GM19438 (cell line): ENCODE data around the gene PCDH17.

Source experiments
- ATAC-seq: cut with Tn5 transposase; IDR thresholded peaks from one replicate; pipeline ENCODE4 v1.9.1; 2021; ENCODE audit warnings: low read depth; ENCODE audit not compliant: unreplicated experiment

PCDH17 gene

GRCh38 chr13:57631596-57632275 is at the start of gene PCDH17:
TSS of gene PCDH17 (plus strand) at chr13:57631744. CDS start at chr13:57632547, 803 bp downstream.
- ATAC-seq: no peak

- ATAC-seq: no peak
These were observed 49.5 kb upstream of the PCDH17 start for GRCh38 chr13:57582032-57582431.

GRCh38 chr13:57583529-57583928 is 48.0 kb upstream of the PCDH17 start:
- ATAC-seq: no peak

GRCh38 chr13:57588639-57589038 is 42.9 kb upstream of the PCDH17 start:
- ATAC-seq: no peak

GRCh38 chr13:57595775-57596174 is 35.8 kb upstream of the PCDH17 start:
- ATAC-seq: no peak

- ATAC-seq: no peak
These were observed 30.0 kb upstream of the PCDH17 start for GRCh38 chr13:57601536-57601935.

- ATAC-seq: no peak
These were observed 27.1 kb upstream of the PCDH17 start for GRCh38 chr13:57604442-57604841.

GRCh38 chr13:57611969-57612368 is 19.6 kb upstream of the PCDH17 start:
- ATAC-seq: no peak

GRCh38 chr13:57612568-57612967 is 19.0 kb upstream of the PCDH17 start:
- no peak for ATAC-seq

- ATAC-seq: no peak
These were observed 6.7 kb upstream of the PCDH17 start for GRCh38 chr13:57624565-57625435.

- no peak for ATAC-seq
These were observed 3.9 kb upstream of the PCDH17 start for GRCh38 chr13:57627663-57628062.

GRCh38 chr13:57629391-57629804 is 2.1 kb upstream of the PCDH17 start:
- ATAC-seq: no peak

GRCh38 chr13:57629821-57630235 is 1.7 kb upstream of the PCDH17 start:
- ATAC-seq: no peak

- ATAC-seq: no peak
These were observed 616 bp upstream of the PCDH17 start for GRCh38 chr13:57630661-57631595.

GRCh38 chr13:57632276-57633140 is 964 bp downstream of the PCDH17 start:
- ATAC-seq: no peak

- ATAC-seq: no peak
These were observed 1.8 kb downstream of the PCDH17 start for GRCh38 chr13:57633141-57633949.

- no peak for ATAC-seq
These were observed 2.6 kb downstream of the PCDH17 start for GRCh38 chr13:57633950-57634838.

GRCh38 chr13:57634839-57635165 is 3.3 kb downstream of the PCDH17 start:
- no peak for ATAC-seq
